Thoracic aorta (tissue), 2 donors: ENCODE data around the gene PALM2AKAP2. TPM values are rescaled to one million over a fixed set of nuclear protein-coding genes. Genes with fewer than 3 reads are reported as not detected.
"Not testable (repeated sequence)": the region's sequence is repeated elsewhere in the genome, so short reads cannot be mapped to it uniquely, and the experiment has no call there.

ENCODE experiments used
- ATAC-seq: fragments of 150-250 bp; one replicate; pipeline ENCODE4 v1.8.0; 2017; ENCODE audit warnings: low read depth; ENCODE audit not compliant: insufficient number of reproducible peaks, low FRiP score
- DNase-seq: peaks from one replicate; pipeline ENCODE4 v3.0.0-alpha.2; 2020; ENCODE audit warnings: low spot score
- H3K27ac ChIP-seq, 2 donors: fragments of 200-600 bp; sonication (generic); 1 replicate in 1 of 2; 2 replicates in 1 of 2; pipeline ENCODE4 v1.5.1; 2016; ENCODE audit warnings: mild to moderate bottlenecking in 2 of 2, moderate library complexity in 2 of 2
- H3K27me3 ChIP-seq: fragments of 200-600 bp; sonication (generic); replicated peaks from 2 replicates; pipeline ENCODE4 v1.6.0; 2016; ENCODE audit warnings: mild to moderate bottlenecking; ENCODE audit not compliant: insufficient read depth
- H3K36me3 ChIP-seq: fragments of 200-600 bp; sonication (generic); one replicate; pipeline ENCODE4 v1.5.1; 2016
- H3K4me1 ChIP-seq, 2 donors: fragments of 200-600 bp; sonication (generic); 1 replicate in 1 of 2; 2 replicates in 1 of 2; pipeline versions ENCODE4 v1.5.1 to v1.6.0; 2016; ENCODE audit warnings: low read depth in 2 of 2, mild to moderate bottlenecking in 1 of 2; ENCODE audit not compliant: control insufficient read depth in 1 of 2
- H3K4me3 ChIP-seq: fragments of 200-600 bp; sonication (generic); 2 replicates; pipeline ENCODE4 v1.5.1; 2016; ENCODE audit warnings: mild to moderate bottlenecking
- H3K9me3 ChIP-seq: fragments of 200-600 bp; sonication (generic); 2 replicates; pipeline ENCODE4 v1.5.1; 2016
- CTCF ChIP-seq: fragments of 200-600 bp; sonication (generic); IDR thresholded peaks from one replicate; pipeline ENCODE4 v1.5.1; 2019; ENCODE audit warnings: antibody characterized with exemption
- total RNA-seq, 2 donors: library from RNA; depleted of rRNA; stranded (reverse); fragments of >200 nt; gene quantifications; one replicate each; pipeline versions ENCODE4 v1.1.0 to v1.2.3, GENCODE V29; 2016

PALM2AKAP2 gene
- total RNA-seq, 2 donors from 2014 or later = 45.9 to 84.2 TPM

GRCh38 chr9:109817846-109818472 is 38.0 kb downstream of the PALM2AKAP2 start:
- H3K27ac ChIP-seq = peak overlapping the region; percentile 80 to 82
- peak; percentile 51 for ATAC-seq
- peaks cover 16 to 42% of the 10 kb centered on the region in 2 donors for H3K4me1 ChIP-seq
- TF ChIP-seq CTCF = peak; percentile 90
- peak overlapping the region; percentile 30 for H3K4me3 ChIP-seq
- peak; percentile 65 for DNase-seq
- no peaks in the 10 kb centered on the region for H3K9me3 ChIP-seq
- no peaks in the 10 kb centered on the region for H3K27me3 ChIP-seq
- H3K36me3 ChIP-seq = no peaks in the 10 kb centered on the region

GRCh38 chr9:109821711-109822110 is 41.7 kb downstream of the PALM2AKAP2 start:
- Histone ChIP-seq H3K27ac (no peak overlapping the region), H3K4me1 (peaks cover 13 to 22% of the 10 kb centered on the region in 2 donors), H3K27me3 (no peaks in the 10 kb centered on the region), H3K36me3 (no peaks in the 10 kb centered on the region), H3K4me3 (no peak overlapping the region), H3K9me3 (no peaks in the 10 kb centered on the region)
- no peak for TF ChIP-seq CTCF
- DNase-seq = no peak
- ATAC-seq = no peak

- ATAC-seq = not testable (repeated sequence)
Observed at GRCh38 chr9:109825383-109825782, 45.4 kb downstream of the PALM2AKAP2 start.

GRCh38 chr9:109826559-109826958 is 46.6 kb downstream of the PALM2AKAP2 start:
- H3K27me3 ChIP-seq = no peaks in the 10 kb centered on the region
- no peak for ATAC-seq
- TF ChIP-seq CTCF = no peak
- H3K9me3 ChIP-seq = no peaks in the 10 kb centered on the region
- no peak overlapping the region for H3K4me3 ChIP-seq
- no peaks in the 10 kb centered on the region for H3K36me3 ChIP-seq
- H3K4me1 ChIP-seq = peaks cover 0 to 11% of the 10 kb centered on the region in 2 donors
- H3K27ac ChIP-seq = no peak overlapping the region
- DNase-seq = no peak

More at GRCh38 chr9:109825383-109825782, 45.4 kb downstream of the PALM2AKAP2 start:
- not testable (repeated sequence) for H3K36me3 ChIP-seq, DNase-seq, H3K9me3 ChIP-seq, H3K27me3 ChIP-seq, H3K4me1 ChIP-seq, H3K27ac ChIP-seq, H3K4me3 ChIP-seq

GRCh38 chr9:109828254-109828653 is 48.3 kb downstream of the PALM2AKAP2 start:
- TF ChIP-seq CTCF = no peak
- H3K36me3 ChIP-seq = no peaks in the 10 kb centered on the region
- H3K4me1 ChIP-seq = peaks cover 0 to 24% of the 10 kb centered on the region in 2 donors
- no peak overlapping the region for H3K4me3 ChIP-seq
- no peaks in the 10 kb centered on the region for H3K27me3 ChIP-seq
- no peak overlapping the region for H3K27ac ChIP-seq
- no peaks in the 10 kb centered on the region for H3K9me3 ChIP-seq
- DNase-seq = no peak
- ATAC-seq = no peak
